Neuron (in vitro differentiated cells): ENCODE data around the gene ING2.
"Not testable (repeated sequence)": the region's sequence is repeated elsewhere in the genome, so short reads cannot be mapped to it uniquely, and the experiment has no call there.

Experiments
- H2AFZ ChIP-seq: one replicate; pipeline ENCODE4 v1.6.1; 2013; ENCODE audit warnings: low read depth, mild to moderate bottlenecking, inconsistent platforms, low read length, moderate library complexity
- H3K27me3 ChIP-seq: one replicate; pipeline ENCODE4 v1.6.1; 2013; ENCODE audit warnings: low read length; ENCODE audit not compliant: insufficient read depth
- H3K36me3 ChIP-seq: one replicate; pipeline ENCODE4 v1.6.1; 2013; ENCODE audit warnings: low read length; ENCODE audit not compliant: insufficient read depth
- H3K4me1 ChIP-seq: one replicate; pipeline ENCODE4 v1.6.1; 2013; ENCODE audit warnings: low read length; ENCODE audit not compliant: insufficient read depth
- H3K4me3 ChIP-seq: 2 replicates; pipeline ENCODE4 v1.5.1; 2013; ENCODE audit warnings: mild to moderate bottlenecking, low read length, moderate library complexity
- H3K9me3 ChIP-seq: one replicate; pipeline ENCODE4 v1.6.1; 2013; ENCODE audit warnings: low read length

The ING2 gene

GRCh38 chr4:183478926-183479325 lies 25.9 kb upstream of the ING2 start:
- Histone ChIP-seq H3K36me3 (no peaks in the 10 kb centered on the region), H3K4me3 (no peak overlapping the region), H3K4me1 (peaks cover 4% of the 10 kb centered on the region), H2AFZ (no peak overlapping the region), H3K27me3 (no peaks in the 10 kb centered on the region), H3K9me3 (no peaks in the 10 kb centered on the region)

GRCh38 chr4:183482515-183483095 lies 22.3 kb upstream of the ING2 start:
- H3K36me3 ChIP-seq, H3K9me3 ChIP-seq, H3K4me1 ChIP-seq, H3K27me3 ChIP-seq, H2AFZ ChIP-seq, H3K4me3 ChIP-seq: not testable (repeated sequence)

DNA sequence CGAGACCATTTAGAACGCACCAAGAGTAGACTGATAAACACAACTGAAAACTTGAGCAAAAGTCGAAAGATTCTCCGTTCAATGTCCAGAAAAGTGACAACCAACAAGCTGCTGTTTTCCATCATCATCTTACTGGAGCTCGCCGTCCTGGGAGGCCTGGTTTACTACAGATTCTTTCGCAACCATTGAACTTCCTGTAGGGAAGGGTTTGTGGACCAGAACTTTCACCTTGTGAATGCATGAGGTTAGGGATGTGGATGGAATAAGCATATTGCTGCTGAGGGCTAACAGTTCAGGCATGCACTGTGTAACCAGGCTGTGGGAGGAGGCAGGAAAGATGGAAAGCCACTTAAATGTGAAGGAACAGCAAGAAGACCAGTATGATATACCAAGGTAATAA lies 20.9 kb upstream of the ING2 start:
- Histone ChIP-seq H3K4me3 (no peak overlapping the region), H3K36me3 (no peaks in the 10 kb centered on the region), H2AFZ (no peak overlapping the region)

DNA sequence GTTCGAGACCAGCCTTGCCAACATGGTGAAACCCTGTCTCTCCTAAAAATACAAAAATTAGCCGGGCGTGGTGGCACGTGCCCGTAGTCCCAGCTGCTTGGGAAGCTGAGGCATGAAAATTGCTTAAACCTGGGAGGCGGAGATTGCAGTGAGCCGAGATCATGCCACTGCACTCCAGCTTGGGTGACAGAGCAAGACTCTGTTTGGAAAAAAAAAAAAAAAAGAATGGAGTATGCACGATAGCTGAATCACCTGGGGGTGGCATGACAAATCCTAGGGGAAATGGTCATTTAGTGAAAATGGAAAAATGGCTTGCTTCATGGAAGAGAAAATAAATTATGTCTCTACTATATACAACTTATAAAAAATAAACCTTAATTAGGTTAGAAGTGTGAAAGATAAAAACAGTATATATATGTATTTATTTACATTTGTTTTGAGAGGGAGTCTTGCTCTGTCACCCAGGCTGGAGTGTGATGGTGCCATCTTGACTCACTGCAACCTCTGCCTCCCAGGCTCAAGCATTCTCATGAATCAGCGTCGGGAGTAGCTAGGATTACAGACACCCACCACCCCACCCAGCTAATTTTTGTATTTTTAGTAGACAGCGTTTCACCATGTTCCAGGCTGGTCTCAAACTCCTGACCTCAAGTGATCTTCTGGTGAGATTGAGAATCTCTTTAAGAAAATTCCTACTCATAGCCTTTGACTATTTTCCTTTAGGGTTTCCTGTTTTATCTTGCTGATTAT lies 19.3 kb upstream of the ING2 start:
- no peak overlapping the region for H2AFZ ChIP-seq
- H3K4me3 ChIP-seq = no peak overlapping the region
- no peaks in the 10 kb centered on the region for H3K27me3 ChIP-seq
- no peaks in the 10 kb centered on the region for H3K4me1 ChIP-seq
- no peaks in the 10 kb centered on the region for H3K36me3 ChIP-seq
- H3K9me3 ChIP-seq = no peaks in the 10 kb centered on the region

More for the DNA sequence above, 20.9 kb upstream of the ING2 start:
- no peaks in the 10 kb centered on the region for H3K27me3 ChIP-seq
- H3K4me1 ChIP-seq = peaks cover under 1% of the 10 kb centered on the region
- no peaks in the 10 kb centered on the region for H3K9me3 ChIP-seq

DNA sequence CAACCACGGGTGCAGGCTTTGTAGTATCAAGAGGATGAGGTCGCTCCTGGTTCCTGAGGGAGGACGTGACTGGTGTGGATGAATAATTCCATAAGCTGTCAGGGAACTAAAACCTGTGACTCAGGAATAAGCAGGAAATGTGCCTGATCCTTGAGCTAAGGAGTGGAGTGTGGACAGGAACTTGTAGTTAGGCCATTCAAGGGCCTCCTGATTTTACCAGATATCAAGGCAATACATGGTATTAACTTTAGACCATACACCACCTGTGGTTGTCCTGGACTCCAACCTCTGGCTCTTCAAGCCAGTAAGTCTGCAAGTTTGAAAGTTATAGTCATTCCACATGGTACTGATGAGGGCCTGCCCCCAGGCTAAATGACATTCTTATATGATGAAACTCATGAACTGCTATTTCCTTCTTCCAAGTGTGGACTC lies 12.1 kb upstream of the ING2 start:
- Histone ChIP-seq H3K4me3 (no peak overlapping the region), H3K9me3 (no peaks in the 10 kb centered on the region), H2AFZ (no peak overlapping the region), H3K27me3 (no peaks in the 10 kb centered on the region), H3K36me3 (no peaks in the 10 kb centered on the region), H3K4me1 (no peaks in the 10 kb centered on the region)

DNA sequence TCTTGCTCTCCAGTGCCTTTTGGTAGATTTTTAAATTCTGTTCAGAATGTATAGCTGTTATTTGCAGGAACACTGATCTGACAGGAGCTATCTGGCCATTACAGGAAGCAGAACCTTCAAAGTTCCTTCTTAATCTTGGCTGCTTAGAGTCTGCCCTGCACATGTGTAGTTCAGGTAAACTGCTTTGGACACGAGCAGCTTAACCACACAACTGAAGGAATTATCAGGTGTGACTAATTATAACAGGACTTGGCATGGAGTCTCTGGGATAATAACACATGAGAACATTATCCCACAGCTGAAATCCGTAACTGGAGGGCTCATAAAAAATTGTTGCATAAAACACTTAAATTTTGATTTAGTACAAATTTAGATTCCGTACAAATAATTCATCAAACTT lies 11.6 kb upstream of the ING2 start:
- Histone ChIP-seq H3K27me3 (no peaks in the 10 kb centered on the region), H2AFZ (no peak overlapping the region), H3K36me3 (no peaks in the 10 kb centered on the region), H3K4me3 (no peak overlapping the region), H3K4me1 (no peaks in the 10 kb centered on the region), H3K9me3 (no peaks in the 10 kb centered on the region)

DNA sequence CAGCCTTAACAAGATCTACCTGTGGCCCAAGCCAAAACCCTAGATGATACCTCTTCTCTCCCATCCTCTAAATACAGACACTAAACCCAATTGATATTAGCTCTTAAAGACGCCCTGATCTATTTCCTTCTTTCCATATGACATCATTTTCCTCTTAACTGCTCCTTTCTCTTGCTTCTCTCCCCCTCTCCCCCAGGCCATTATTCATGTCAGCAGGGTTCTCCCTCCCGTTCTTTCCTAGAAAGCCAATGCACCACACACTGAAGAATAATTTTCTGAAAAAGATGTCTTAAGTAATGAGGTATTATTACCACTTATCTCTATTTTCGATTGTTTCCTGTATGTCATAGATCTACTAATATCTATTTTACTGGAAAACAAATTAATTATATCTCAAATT lies 9.7 kb upstream of the ING2 start:
- Histone ChIP-seq H2AFZ (no peak overlapping the region), H3K4me1 (no peaks in the 10 kb centered on the region), H3K27me3 (no peaks in the 10 kb centered on the region), H3K36me3 (no peaks in the 10 kb centered on the region), H3K9me3 (no peaks in the 10 kb centered on the region), H3K4me3 (no peak overlapping the region)

- Histone ChIP-seq H2AFZ (no peak overlapping the region), H3K9me3 (no peaks in the 10 kb centered on the region)
These were observed 5.5 kb upstream of the ING2 start for GRCh38 chr4:183499389-183499788.

DNA sequence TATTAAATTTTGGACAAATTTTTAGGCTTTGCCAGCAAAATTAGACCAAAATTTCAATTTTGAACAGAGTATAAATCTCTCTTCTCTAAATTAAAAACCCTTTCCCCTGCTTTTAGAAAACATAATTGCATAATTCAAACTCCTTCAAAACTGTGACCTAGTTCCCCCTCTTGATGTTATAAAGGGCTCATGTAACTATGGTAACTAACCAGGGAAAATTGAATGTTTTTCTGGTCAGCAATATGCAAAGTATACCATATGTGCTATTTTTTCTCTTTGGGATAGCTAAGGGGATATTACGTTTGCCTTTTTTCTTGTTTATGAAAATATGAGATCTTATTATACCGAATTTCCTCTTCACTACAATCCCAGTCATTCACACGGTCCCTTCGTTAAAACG lies 5.1 kb upstream of the ING2 start:
- Histone ChIP-seq H3K27me3 (no peaks in the 10 kb centered on the region), H3K36me3 (no peaks in the 10 kb centered on the region), H3K9me3 (no peaks in the 10 kb centered on the region), H2AFZ (no peak overlapping the region), H3K4me3 (no peak overlapping the region), H3K4me1 (peaks cover 15% of the 10 kb centered on the region)

More at GRCh38 chr4:183499389-183499788, 5.5 kb upstream of the ING2 start:
- Histone ChIP-seq H3K4me3 (no peak overlapping the region), H3K4me1 (peaks cover 15% of the 10 kb centered on the region), H3K36me3 (no peaks in the 10 kb centered on the region), H3K27me3 (no peaks in the 10 kb centered on the region)

DNA sequence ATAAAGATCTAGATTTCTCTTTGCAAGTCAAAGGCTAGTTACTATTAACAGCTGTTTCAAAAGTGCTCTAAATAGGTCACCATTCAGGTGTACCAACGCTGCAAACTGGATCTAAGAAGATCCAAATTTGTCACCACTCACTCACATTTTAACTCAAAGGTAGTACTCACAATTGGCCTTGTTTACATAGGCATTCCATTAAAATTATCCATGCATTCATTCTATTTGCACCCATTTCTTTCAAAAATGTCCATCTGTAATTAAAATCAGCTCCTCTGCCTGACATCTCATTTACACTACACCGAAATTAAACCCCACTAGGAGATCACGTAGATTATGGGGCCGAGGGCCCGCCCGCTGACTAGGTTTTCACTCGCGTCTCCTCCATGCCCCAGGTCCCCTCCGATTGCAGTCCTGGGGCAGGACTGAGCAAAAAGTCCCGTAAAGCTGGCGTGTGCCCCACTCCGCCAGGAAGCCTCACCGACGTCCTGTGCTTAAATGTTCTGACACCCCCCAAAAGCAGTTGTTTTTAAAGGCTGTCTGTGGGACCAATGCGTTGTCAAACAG lies 1.3 kb upstream of the ING2 start:
- Histone ChIP-seq H3K9me3 (no peaks in the 10 kb centered on the region), H3K4me3 (peak overlapping the region; percentile 95), H2AFZ (peak overlapping the region; percentile 97), H3K4me1 (peaks cover 21% of the 10 kb centered on the region), H3K36me3 (no peaks in the 10 kb centered on the region), H3K27me3 (no peaks in the 10 kb centered on the region)

- H3K36me3 ChIP-seq = no peaks in the 10 kb centered on the region
These were observed 561 bp upstream of the ING2 start for GRCh38 chr4:183504064-183504929.

DNA sequence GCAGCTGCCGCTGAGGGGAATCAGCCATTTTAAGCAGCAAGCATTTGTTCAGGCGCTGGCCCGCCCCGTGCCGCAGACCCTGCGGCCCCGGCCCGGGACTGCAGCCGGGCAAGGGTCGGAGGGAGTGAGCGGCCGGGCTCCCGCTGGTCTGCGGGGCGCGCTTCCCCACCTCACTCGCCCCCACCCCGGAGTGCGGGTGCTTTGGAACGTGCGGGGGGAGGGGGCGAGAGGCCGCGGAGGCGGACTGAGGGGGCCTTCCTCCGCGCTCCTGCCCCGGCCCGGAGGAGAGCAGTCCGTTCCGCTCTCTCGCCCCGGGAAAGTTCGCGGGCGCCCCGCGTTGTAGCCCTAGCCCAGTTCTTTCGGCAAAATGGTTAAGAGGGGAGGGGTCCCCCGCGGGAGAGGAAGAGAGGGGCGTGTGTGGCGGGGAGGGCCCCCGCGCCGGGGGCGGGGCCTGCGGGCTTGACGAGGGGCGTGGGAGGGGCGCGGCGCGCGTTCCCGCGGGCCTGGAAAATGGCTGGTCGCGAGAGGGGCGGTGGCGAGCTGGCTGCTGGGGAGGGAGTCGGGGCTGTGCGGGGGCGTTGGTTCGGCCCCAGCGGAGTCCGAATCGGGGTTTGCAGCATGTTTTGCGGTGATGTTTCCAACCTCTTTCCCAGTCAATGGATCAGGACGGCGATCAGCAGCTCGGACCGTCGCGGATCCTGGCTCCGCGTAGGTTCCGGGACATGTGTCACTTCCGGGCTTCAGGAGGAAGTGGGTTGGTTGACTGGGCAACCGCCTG lies 942 bp downstream of the ING2 start:
- Histone ChIP-seq H3K9me3 (no peaks in the 10 kb centered on the region), H3K4me1 (peaks cover 21% of the 10 kb centered on the region), H2AFZ (peak overlapping the region; percentile 98), H3K27me3 (no peaks in the 10 kb centered on the region), H3K4me3 (peak overlapping the region; percentile 95), H3K36me3 (peaks cover 8% of the 10 kb centered on the region)

More at GRCh38 chr4:183504064-183504929, 561 bp upstream of the ING2 start:
- Histone ChIP-seq H3K27me3 (no peaks in the 10 kb centered on the region), H2AFZ (peak overlapping the region; percentile 98), H3K4me3 (peak overlapping the region; percentile 95), H3K9me3 (no peaks in the 10 kb centered on the region), H3K4me1 (peaks cover 21% of the 10 kb centered on the region)
